ENCODE results near the gene HSBP1L1.
"Not testable (repeated sequence)": the region's sequence is repeated elsewhere in the genome, so short reads cannot be mapped to it uniquely, and the experiment has no call there.

Gene HSBP1L1

GRCh38 chr18:79956276-79956675 lies 8.2 kb upstream of the HSBP1L1 start:
- H3K4ac ChIP-seq (ENCODE audit: low read depth in 1 of 2, low read length in 2 of 2), result no peak overlapping the region
- DNase-seq, result no peak
- no peak overlapping the region for H2AFZ ChIP-seq (ENCODE audit: low read depth, low read length)
- H3K4me1 ChIP-seq (ENCODE audit: control insufficient read depth, insufficient read depth, low read depth, low read length), result peaks cover 14% of the 10 kb centered on the region
- H2BK120ac ChIP-seq (ENCODE audit: low read depth, low read length), result no peak overlapping the region
- H3K27ac ChIP-seq (ENCODE audit: low read length, poor library complexity, severe bottlenecking), result no peak overlapping the region
- no peaks in the 10 kb centered on the region for H3K79me1 ChIP-seq (replicated peaks; ENCODE audit: low read length, poor library complexity, severe bottlenecking)
- no peaks in the 10 kb centered on the region for H3K27me3 ChIP-seq (ENCODE audit: control insufficient read depth in 1 of 2, insufficient read depth in 1 of 2, low read length in 2 of 2)
- H3K4me2 ChIP-seq (ENCODE audit: low read length, poor library complexity, severe bottlenecking), result no peak overlapping the region
- no peak overlapping the region for H3K9ac ChIP-seq (ENCODE audit: low read length)
- no peak overlapping the region for H2BK15ac ChIP-seq (ENCODE audit: low read depth, poor library complexity, severe bottlenecking)
- no peak overlapping the region for H2BK5ac ChIP-seq (ENCODE audit: low read depth, low read length, poor library complexity, severe bottlenecking)
- no peak overlapping the region for H4K8ac ChIP-seq (ENCODE audit: low read length)
- H4K91ac ChIP-seq (ENCODE audit: low read length), result no peak overlapping the region
- no peak overlapping the region for H3K23ac ChIP-seq (ENCODE audit: low read length in 2 of 2)
- no peak overlapping the region for H3K14ac ChIP-seq (ENCODE audit: low read length in 2 of 2)
- H3K9me3 ChIP-seq (ENCODE audit: control insufficient read depth, low read length), result no peaks in the 10 kb centered on the region
- H2AK5ac ChIP-seq (ENCODE audit: low read length, severe bottlenecking), result no peak overlapping the region
- H3K18ac ChIP-seq (ENCODE audit: low read depth in 1 of 2, low read length in 2 of 2), result no peak overlapping the region
- 76% methylated on average over 1 of the region's 2 CpGs for WGBS
- H3K4me3 ChIP-seq (ENCODE audit: insufficient read depth in 1 of 2, low read depth in 1 of 2, low read length in 2 of 2), result no peak overlapping the region
- no peak overlapping the region for H2BK12ac ChIP-seq (ENCODE audit: low read length in 2 of 2)
- peaks cover 0 to 2% of the 10 kb centered on the region in 2 experiments for H3K36me3 ChIP-seq (ENCODE audit: control insufficient read depth in 1 of 2, insufficient read depth in 2 of 2, low read depth in 1 of 2, low read length in 2 of 2)

- Histone ChIP-seq H3K9ac (ENCODE audit: low read length) (no peak overlapping the region), H3K36me3 (ENCODE audit: control insufficient read depth in 1 of 2, insufficient read depth in 2 of 2, low read depth in 1 of 2, low read length in 2 of 2) (no peaks in the 10 kb centered on the region), H3K4me2 (ENCODE audit: low read length, poor library complexity, severe bottlenecking) (no peak overlapping the region), H2BK15ac (ENCODE audit: low read depth, poor library complexity, severe bottlenecking) (no peak overlapping the region), H3K23ac (ENCODE audit: low read length in 2 of 2) (no peak overlapping the region), H3K4me3 (ENCODE audit: insufficient read depth in 1 of 2, low read depth in 1 of 2, low read length in 2 of 2) (no peak overlapping the region), H2BK12ac (ENCODE audit: low read length in 2 of 2) (no peak overlapping the region), H3K79me1 (replicated peaks; ENCODE audit: low read length, poor library complexity, severe bottlenecking) (peaks cover 1% of the 10 kb centered on the region), H2BK120ac (ENCODE audit: low read depth, low read length) (no peak overlapping the region), H2AFZ (ENCODE audit: low read depth, low read length) (no peak overlapping the region), H3K27ac (ENCODE audit: low read length, poor library complexity, severe bottlenecking) (no peak overlapping the region), H3K14ac (ENCODE audit: low read length in 2 of 2) (no peak overlapping the region), H3K27me3 (ENCODE audit: control insufficient read depth in 1 of 2, insufficient read depth in 1 of 2, low read length in 2 of 2) (no peaks in the 10 kb centered on the region), H4K8ac (ENCODE audit: low read length) (no peak overlapping the region), H3K4me1 (ENCODE audit: control insufficient read depth, insufficient read depth, low read depth, low read length) (peaks cover 4% of the 10 kb centered on the region), H3K18ac (ENCODE audit: low read depth in 1 of 2, low read length in 2 of 2) (no peak overlapping the region), H4K91ac (ENCODE audit: low read length) (no peak overlapping the region), H3K4ac (ENCODE audit: low read depth in 1 of 2, low read length in 2 of 2) (no peak overlapping the region), H2AK5ac (ENCODE audit: low read length, severe bottlenecking) (no peak overlapping the region), H3K9me3 (ENCODE audit: control insufficient read depth, low read length) (no peaks in the 10 kb centered on the region), H2BK5ac (ENCODE audit: low read depth, low read length, poor library complexity, severe bottlenecking) (no peak overlapping the region)
- no peak for DNase-seq
- WGBS, result 89% methylated on average over 2 of the region's 2 CpGs
Observed at GRCh38 chr18:79958981-79959380, 5.5 kb upstream of the HSBP1L1 start.

- not testable (repeated sequence) for H3K23ac ChIP-seq (ENCODE audit: low read length in 2 of 2); H3K27me3 ChIP-seq (ENCODE audit: control insufficient read depth in 1 of 2, insufficient read depth in 1 of 2, low read length in 2 of 2); H3K36me3 ChIP-seq (ENCODE audit: control insufficient read depth in 1 of 2, insufficient read depth in 2 of 2, low read depth in 1 of 2, low read length in 2 of 2); H3K9me3 ChIP-seq (ENCODE audit: control insufficient read depth, low read length); H3K4me2 ChIP-seq (ENCODE audit: low read length, poor library complexity, severe bottlenecking); H3K14ac ChIP-seq (ENCODE audit: low read length in 2 of 2); H2BK5ac ChIP-seq (ENCODE audit: low read depth, low read length, poor library complexity, severe bottlenecking); H2AFZ ChIP-seq (ENCODE audit: low read depth, low read length); H2BK15ac ChIP-seq (ENCODE audit: low read depth, poor library complexity, severe bottlenecking); H2BK120ac ChIP-seq (ENCODE audit: low read depth, low read length); H2BK12ac ChIP-seq (ENCODE audit: low read length in 2 of 2); H3K18ac ChIP-seq (ENCODE audit: low read depth in 1 of 2, low read length in 2 of 2); H3K4ac ChIP-seq (ENCODE audit: low read depth in 1 of 2, low read length in 2 of 2); H4K8ac ChIP-seq (ENCODE audit: low read length); H2AK5ac ChIP-seq (ENCODE audit: low read length, severe bottlenecking); H4K91ac ChIP-seq (ENCODE audit: low read length); H3K27ac ChIP-seq (ENCODE audit: low read length, poor library complexity, severe bottlenecking); H3K79me1 ChIP-seq (replicated peaks; ENCODE audit: low read length, poor library complexity, severe bottlenecking)
- Histone ChIP-seq H3K4me1 (ENCODE audit: control insufficient read depth, insufficient read depth, low read depth, low read length) (peaks cover 14% of the 10 kb centered on the region), H3K4me3 (ENCODE audit: insufficient read depth in 1 of 2, low read depth in 1 of 2, low read length in 2 of 2) (peak overlapping the region in 1 of 2 experiments; percentile 29), H3K9ac (ENCODE audit: low read length) (peak overlapping the region; percentile 22)
- 10% methylated on average over 10 of the region's 12 CpGs for WGBS
- DNase-seq, result peak; percentile 63
Observed at GRCh38 chr18:79960161-79960801, 4.2 kb upstream of the HSBP1L1 start.

- no peak for DNase-seq
- Histone ChIP-seq H3K14ac (ENCODE audit: low read length in 2 of 2) (no peak overlapping the region), H2BK15ac (ENCODE audit: low read depth, poor library complexity, severe bottlenecking) (no peak overlapping the region), H3K9me3 (ENCODE audit: control insufficient read depth, low read length) (no peaks in the 10 kb centered on the region), H3K27me3 (ENCODE audit: control insufficient read depth in 1 of 2, insufficient read depth in 1 of 2, low read length in 2 of 2) (no peaks in the 10 kb centered on the region), H2AFZ (ENCODE audit: low read depth, low read length) (no peak overlapping the region), H3K18ac (ENCODE audit: low read depth in 1 of 2, low read length in 2 of 2) (no peak overlapping the region), H2BK120ac (ENCODE audit: low read depth, low read length) (no peak overlapping the region), H3K36me3 (ENCODE audit: control insufficient read depth in 1 of 2, insufficient read depth in 2 of 2, low read depth in 1 of 2, low read length in 2 of 2) (no peaks in the 10 kb centered on the region), H2BK5ac (ENCODE audit: low read depth, low read length, poor library complexity, severe bottlenecking) (no peak overlapping the region), H3K4ac (ENCODE audit: low read depth in 1 of 2, low read length in 2 of 2) (no peak overlapping the region), H3K79me1 (replicated peaks; ENCODE audit: low read length, poor library complexity, severe bottlenecking) (peaks cover 4% of the 10 kb centered on the region), H3K4me2 (ENCODE audit: low read length, poor library complexity, severe bottlenecking) (no peak overlapping the region), H3K4me1 (ENCODE audit: control insufficient read depth, insufficient read depth, low read depth, low read length) (peaks cover 18% of the 10 kb centered on the region), H4K91ac (ENCODE audit: low read length) (no peak overlapping the region), H2AK5ac (ENCODE audit: low read length, severe bottlenecking) (no peak overlapping the region), H3K4me3 (ENCODE audit: insufficient read depth in 1 of 2, low read depth in 1 of 2, low read length in 2 of 2) (no peak overlapping the region), H2BK12ac (ENCODE audit: low read length in 2 of 2) (no peak overlapping the region), H4K8ac (ENCODE audit: low read length) (no peak overlapping the region), H3K23ac (ENCODE audit: low read length in 2 of 2) (no peak overlapping the region), H3K9ac (ENCODE audit: low read length) (no peak overlapping the region), H3K27ac (ENCODE audit: low read length, poor library complexity, severe bottlenecking) (no peak overlapping the region)
- WGBS, result 89% methylated on average over 16 of the region's 16 CpGs
Observed at GRCh38 chr18:79960921-79961526, 3.4 kb upstream of the HSBP1L1 start.
